Omental fat pad (tissue), 4 donors: ENCODE results near the gene PRSS22. TPM values are rescaled to one million over a fixed set of nuclear protein-coding genes. Genes with fewer than 3 reads are reported as not detected.

Experiments used
- ATAC-seq: fragments of 150-250 bp; one replicate; pipeline ENCODE4 v1.9.1; 2016; ENCODE audit warnings: mild to moderate bottlenecking, moderate library complexity; ENCODE audit not compliant: low FRiP score
- DNase-seq: peaks from one replicate; pipeline ENCODE4 v3.0.0-alpha.2; 2019; ENCODE audit warnings: low spot score
- total RNA-seq, 4 donors: library from RNA; depleted of rRNA; stranded (reverse); fragments of >200 nt; gene quantifications; one replicate each; pipeline ENCODE4 v1.1.0, GENCODE V29; 2016
- TF ChIP-seq, protein P1 (sequence below), 3 donors: fragments of 450-650 bp; IDR thresholded peaks; one replicate each; pipeline ENCODE4 v1.5.1; 2016 to 2017; ENCODE audit warnings: antibody characterized with exemption in 3 of 3, mild to moderate bottlenecking in 3 of 3, moderate library complexity in 2 of 3

The PRSS22 gene
- total RNA-seq, 4 donors from 2014 or later = not detected

DNA sequence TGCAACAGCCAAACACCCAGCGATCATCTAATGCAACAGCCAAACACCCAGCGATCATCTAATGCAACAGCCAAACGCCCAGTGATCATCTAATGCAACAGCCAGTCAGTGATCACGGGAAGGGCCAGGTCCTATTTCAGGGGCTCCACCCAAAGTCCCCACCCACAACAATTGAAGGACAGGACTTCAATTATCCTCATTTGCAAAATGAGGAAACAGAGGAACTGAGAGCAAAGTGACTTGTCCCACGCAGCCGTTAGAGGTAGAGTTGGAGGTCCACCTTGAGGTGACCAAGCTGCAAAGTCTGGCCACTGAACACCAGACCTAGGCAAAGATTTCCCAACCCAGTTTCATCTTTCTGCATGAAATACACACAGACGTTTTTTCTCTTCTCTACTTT lies 24.2 kb downstream of the PRSS22 start:
- DNase-seq = no peak
- no peak for ATAC-seq
- TF ChIP-seq, protein P1, sequence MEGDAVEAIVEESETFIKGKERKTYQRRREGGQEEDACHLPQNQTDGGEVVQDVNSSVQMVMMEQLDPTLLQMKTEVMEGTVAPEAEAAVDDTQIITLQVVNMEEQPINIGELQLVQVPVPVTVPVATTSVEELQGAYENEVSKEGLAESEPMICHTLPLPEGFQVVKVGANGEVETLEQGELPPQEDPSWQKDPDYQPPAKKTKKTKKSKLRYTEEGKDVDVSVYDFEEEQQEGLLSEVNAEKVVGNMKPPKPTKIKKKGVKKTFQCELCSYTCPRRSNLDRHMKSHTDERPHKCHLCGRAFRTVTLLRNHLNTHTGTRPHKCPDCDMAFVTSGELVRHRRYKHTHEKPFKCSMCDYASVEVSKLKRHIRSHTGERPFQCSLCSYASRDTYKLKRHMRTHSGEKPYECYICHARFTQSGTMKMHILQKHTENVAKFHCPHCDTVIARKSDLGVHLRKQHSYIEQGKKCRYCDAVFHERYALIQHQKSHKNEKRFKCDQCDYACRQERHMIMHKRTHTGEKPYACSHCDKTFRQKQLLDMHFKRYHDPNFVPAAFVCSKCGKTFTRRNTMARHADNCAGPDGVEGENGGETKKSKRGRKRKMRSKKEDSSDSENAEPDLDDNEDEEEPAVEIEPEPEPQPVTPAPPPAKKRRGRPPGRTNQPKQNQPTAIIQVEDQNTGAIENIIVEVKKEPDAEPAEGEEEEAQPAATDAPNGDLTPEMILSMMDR (IDR thresholded peaks at IDR 0.05) = no peak

DNA sequence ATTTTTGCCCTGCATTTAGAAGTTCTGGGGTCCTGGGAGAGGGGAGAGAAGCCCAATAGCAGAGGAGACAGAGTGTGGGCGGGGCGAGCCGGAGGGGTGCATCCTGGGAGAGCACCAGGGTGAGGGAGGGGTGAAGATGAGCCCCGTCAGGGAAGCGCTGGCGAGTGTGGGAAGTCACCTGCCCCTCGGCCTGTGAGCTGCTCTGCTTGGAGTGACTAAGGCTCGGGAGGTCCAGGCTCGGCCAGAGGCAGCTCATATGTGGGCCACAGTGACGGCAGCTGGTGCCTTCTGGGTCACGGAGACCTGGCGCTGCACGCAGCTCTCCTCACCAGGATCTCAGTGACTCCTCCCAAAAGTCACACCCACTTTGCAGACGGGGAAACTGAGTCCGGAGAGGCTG lies 26.8 kb downstream of the PRSS22 start:
- DNase-seq = no peak
- ATAC-seq = no peak
- TF ChIP-seq, protein P1 (IDR thresholded peaks at IDR 0.05) = no peak

DNA sequence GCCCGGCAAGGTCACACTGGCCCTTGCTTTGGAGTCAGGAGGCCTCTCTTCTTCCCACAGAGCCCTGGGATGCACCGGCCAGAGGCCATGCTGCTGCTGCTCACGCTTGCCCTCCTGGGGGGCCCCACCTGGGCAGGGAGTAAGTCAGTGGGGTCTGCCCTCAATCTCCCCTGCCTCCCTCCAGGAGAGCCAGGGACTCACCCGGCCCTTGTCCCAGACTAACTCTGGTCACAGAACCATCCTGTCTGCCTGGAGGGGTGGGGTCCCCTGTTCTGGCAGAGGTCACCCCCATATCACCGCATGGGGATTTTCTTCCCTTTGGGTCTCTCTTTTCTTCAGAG lies 27.6 kb downstream of the PRSS22 start:
- ATAC-seq = no peak
- TF ChIP-seq, protein P1 (IDR thresholded peaks at IDR 0.05) = no peak
- no peak for DNase-seq

DNA sequence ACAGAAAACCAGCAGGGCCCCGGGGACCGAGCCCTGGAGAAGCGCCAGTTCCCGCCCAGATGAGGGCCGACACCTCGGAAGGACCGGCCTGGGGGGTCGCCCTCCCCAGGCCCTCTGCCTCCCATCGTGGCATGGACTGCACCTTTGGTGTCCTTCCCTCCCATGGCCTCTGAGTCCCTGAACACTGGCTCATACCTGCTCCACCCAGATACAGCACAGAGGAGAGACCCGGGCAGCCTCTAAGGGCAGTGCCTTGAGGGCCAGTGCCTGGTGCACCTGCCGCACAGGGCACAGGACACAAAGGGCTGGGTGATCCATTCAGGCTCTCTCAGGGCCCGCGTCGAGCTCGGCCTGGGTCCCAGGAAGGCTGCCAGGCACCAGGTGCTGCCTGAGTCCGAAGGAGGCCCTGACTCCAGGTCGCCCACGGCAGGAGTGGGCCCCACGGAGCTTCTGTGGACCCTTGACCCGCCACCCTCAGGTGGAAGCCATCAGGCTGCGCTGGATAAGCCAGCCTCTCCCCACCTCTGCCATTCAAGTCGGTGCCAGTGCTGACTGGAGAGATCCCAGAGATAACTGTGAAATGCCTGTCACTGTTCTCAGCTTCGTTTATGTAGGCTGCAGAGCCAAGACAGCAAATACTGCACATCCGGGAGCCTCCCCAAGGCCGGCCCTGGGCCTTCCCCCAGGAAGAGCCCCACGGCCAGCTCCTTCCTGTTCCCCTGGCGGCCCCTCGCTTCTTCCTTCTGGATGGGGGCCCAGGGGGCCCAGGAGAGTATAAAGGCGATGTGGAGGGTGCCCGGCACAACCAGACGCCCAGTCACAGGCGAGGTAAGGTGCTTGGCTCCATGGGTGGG lies 28.2 kb downstream of the PRSS22 start, which contains the start of gene ZG16B:
ZG16B (plus strand) TSS at position 803 of the 854 bp plus-strand sequence. CDS start 139 bp downstream, outside the sequence.
- no peak for DNase-seq
- TF ChIP-seq, protein P1 (IDR thresholded peaks at IDR 0.05) = no peak
- no peak for ATAC-seq

DNA sequence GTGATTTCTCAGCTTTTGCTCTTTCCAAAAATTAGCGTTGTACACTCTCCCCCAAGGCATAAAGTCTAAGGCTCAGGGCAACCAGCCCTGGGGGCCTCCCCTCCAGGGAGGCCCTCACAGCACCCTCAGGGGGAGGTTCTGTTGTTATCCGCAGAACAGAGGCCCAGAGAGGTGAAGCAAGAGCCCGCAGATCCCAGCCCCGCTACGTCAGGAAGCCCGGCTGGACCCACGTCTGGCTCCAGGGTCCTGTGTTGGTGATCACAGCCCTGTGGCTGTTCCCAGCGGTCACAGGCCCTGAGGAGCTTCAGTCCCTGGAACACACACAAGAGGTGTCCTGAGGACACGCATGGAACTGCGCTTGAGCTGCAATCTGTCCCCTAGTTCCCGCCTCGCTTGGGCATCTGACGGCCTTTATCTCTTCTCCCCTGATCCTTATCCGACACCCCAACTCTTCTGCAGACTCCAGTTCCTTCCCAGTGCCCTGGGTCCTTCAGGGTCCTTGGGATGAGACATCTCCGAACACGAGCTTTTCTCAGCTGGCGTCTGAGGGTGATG lies 29.0 kb downstream of the PRSS22 start:
- ATAC-seq (no peak), DNase-seq (no peak)
- TF ChIP-seq, protein P1 (IDR thresholded peaks at IDR 0.05) = no peak

DNA sequence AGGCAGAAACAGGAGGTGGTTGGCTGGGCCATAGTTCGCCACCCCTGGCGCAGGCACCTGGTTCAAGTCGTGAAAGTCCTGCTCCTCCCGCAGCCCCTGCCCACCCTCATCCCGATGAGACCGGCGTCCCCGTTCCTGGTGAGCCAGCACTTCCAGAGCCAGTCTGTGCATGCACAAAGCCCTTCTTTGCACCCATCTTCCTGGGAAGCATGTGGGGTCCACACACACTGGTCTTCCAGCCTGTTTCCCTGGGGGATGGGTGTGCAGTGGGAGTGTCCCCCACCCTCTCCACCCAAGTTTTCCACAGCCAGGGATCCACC lies 29.5 kb downstream of the PRSS22 start:
- TF ChIP-seq, protein P1 (IDR thresholded peaks at IDR 0.05) = no peak
- ATAC-seq (no peak), DNase-seq (no peak)
